ENCODE data around the gene TRIM31. TPM values are rescaled to one million over a fixed set of nuclear protein-coding genes. Genes with fewer than 3 reads are reported as not detected.
"Not testable (repeated sequence)": the region's sequence is repeated elsewhere in the genome, so short reads cannot be mapped to it uniquely, and the experiment has no call there.

The TRIM31 gene
- total RNA-seq, 4 donors from 2014 or later, result not detected

- TF ChIP-seq EP300 (IDR thresholded peaks at IDR 0.05) (no peak), CTCF (IDR thresholded peaks at IDR 0.05) (no peak), POLR2A (IDR thresholded peaks at IDR 0.05) (no peak), POLR2AphosphoS5 (IDR thresholded peaks at IDR 0.05) (no peak)
- Histone ChIP-seq H3K36me3 (no peaks in the 10 kb centered on the region), H3K9me3 (no peaks in the 10 kb centered on the region), H3K4me3 (no peak overlapping the region), H3K4me1 (no peaks in the 10 kb centered on the region), H3K27me3 (peaks cover 52% of the 10 kb centered on the region), H3K27ac (no peak overlapping the region)
- no peak for ATAC-seq
- WGBS, 2 donors (ENCODE audit: low coverage in 1 of 2), result no CpG with 5 or more reads among the region's 3 CpGs
These were observed 34.2 kb upstream of the TRIM31 start for GRCh38 chr6:30147096-30147495.

GRCh38 chr6:30145818-30146217 lies 32.9 kb upstream of the TRIM31 start:
- H3K4me1 ChIP-seq, result no peaks in the 10 kb centered on the region
- H3K27ac ChIP-seq, result no peak overlapping the region
- TF ChIP-seq CTCF (IDR thresholded peaks at IDR 0.05), result no peak
- no peak for TF ChIP-seq EP300 (IDR thresholded peaks at IDR 0.05)
- no peak for TF ChIP-seq POLR2AphosphoS5 (IDR thresholded peaks at IDR 0.05)
- no peak for TF ChIP-seq POLR2A (IDR thresholded peaks at IDR 0.05)
- ATAC-seq, result no peak
- H3K9me3 ChIP-seq, result no peaks in the 10 kb centered on the region
- WGBS, 2 donors (ENCODE audit: low coverage in 1 of 2), result 48% methylated on average over 2 of the region's 7 CpGs; no CpG with 5 or more reads in 1 of the 2 donors
- H3K36me3 ChIP-seq, result no peaks in the 10 kb centered on the region
- H3K27me3 ChIP-seq, result peaks cover 56% of the 10 kb centered on the region
- H3K4me3 ChIP-seq, result no peak overlapping the region

DNA sequence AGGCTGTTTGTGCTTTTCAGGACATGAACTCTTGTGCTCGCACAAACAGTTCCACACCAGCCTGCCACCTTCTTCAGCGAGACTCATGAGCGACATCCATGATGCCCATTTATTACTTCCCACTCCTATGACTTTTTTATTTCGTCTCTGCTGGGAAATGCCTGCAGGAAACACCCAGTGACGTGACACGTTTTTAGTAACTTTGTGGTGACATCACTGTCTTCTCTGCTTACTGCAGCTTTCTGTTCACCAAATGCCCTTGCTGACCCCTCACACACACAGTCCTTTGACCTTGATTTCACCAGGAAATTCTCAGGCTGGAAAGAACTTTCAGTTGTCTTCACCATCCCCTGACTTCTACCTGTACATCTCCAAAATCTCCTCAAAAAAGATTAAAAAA lies 31.9 kb upstream of the TRIM31 start:
- TF ChIP-seq POLR2AphosphoS5 (IDR thresholded peaks at IDR 0.05) (no peak), EP300 (IDR thresholded peaks at IDR 0.05) (no peak), POLR2A (IDR thresholded peaks at IDR 0.05) (no peak), CTCF (IDR thresholded peaks at IDR 0.05) (no peak)
- no peak overlapping the region for H3K4me3 ChIP-seq
- no peak for ATAC-seq
- no peaks in the 10 kb centered on the region for H3K9me3 ChIP-seq
- 62 to 67% methylated on average over 2 to 6 of the region's 6 CpGs for WGBS, 2 donors (ENCODE audit: low coverage in 1 of 2)
- H3K27ac ChIP-seq, result no peak overlapping the region
- H3K36me3 ChIP-seq, result no peaks in the 10 kb centered on the region
- peaks cover 64% of the 10 kb centered on the region for H3K27me3 ChIP-seq
- no peaks in the 10 kb centered on the region for H3K4me1 ChIP-seq

DNA sequence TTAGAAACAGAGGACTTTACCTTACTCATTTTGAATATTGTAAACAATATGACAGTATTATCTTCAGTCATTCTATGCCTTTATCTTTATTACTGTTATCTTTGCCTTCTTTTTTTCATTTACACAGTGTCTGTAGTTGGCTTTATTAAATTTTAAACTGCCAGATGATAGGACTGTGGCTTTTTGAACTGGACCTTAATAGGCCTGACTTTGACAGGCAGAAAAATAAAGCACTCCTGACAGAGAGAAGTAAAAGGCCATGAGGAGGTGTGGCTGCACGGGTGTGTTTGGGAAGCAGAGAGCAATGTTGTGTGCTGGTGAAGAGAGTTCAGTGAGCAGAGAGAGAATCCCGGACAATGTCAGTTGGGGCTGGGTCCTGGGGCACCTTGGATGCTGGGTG lies 30.9 kb upstream of the TRIM31 start:
- no peaks in the 10 kb centered on the region for H3K4me1 ChIP-seq
- no peaks in the 10 kb centered on the region for H3K9me3 ChIP-seq
- no peak for TF ChIP-seq POLR2A (IDR thresholded peaks at IDR 0.05)
- no peak for TF ChIP-seq POLR2AphosphoS5 (IDR thresholded peaks at IDR 0.05)
- no peak for TF ChIP-seq CTCF (IDR thresholded peaks at IDR 0.05)
- no peak for TF ChIP-seq EP300 (IDR thresholded peaks at IDR 0.05)
- no peak overlapping the region for H3K27ac ChIP-seq
- H3K36me3 ChIP-seq, result no peaks in the 10 kb centered on the region
- H3K27me3 ChIP-seq, result peaks cover 63% of the 10 kb centered on the region
- WGBS, 2 donors (ENCODE audit: low coverage in 1 of 2), result 53 to 55% methylated on average over 2 of the region's 2 CpGs
- no peak overlapping the region for H3K4me3 ChIP-seq
- ATAC-seq, result no peak

- peaks cover 52% of the 10 kb centered on the region for H3K27me3 ChIP-seq
- no peaks in the 10 kb centered on the region for H3K4me1 ChIP-seq
- no peak for ATAC-seq
- WGBS, 2 donors (ENCODE audit: low coverage in 1 of 2), result 31 to 58% methylated on average over 3 of the region's 3 CpGs
- no peaks in the 10 kb centered on the region for H3K9me3 ChIP-seq
- no peak overlapping the region for H3K4me3 ChIP-seq
- H3K27ac ChIP-seq, result no peak overlapping the region
- no peak for TF ChIP-seq CTCF (IDR thresholded peaks at IDR 0.05)
- no peak for TF ChIP-seq EP300 (IDR thresholded peaks at IDR 0.05)
- no peak for TF ChIP-seq POLR2AphosphoS5 (IDR thresholded peaks at IDR 0.05)
- TF ChIP-seq POLR2A (IDR thresholded peaks at IDR 0.05), result no peak
- H3K36me3 ChIP-seq, result no peaks in the 10 kb centered on the region
These were observed 29.8 kb upstream of the TRIM31 start for GRCh38 chr6:30142665-30143064.

- ATAC-seq, H3K4me3 ChIP-seq, H3K27ac ChIP-seq, H3K9me3 ChIP-seq, H3K4me1 ChIP-seq, H3K36me3 ChIP-seq: not testable (repeated sequence)
- H3K27me3 ChIP-seq, result peaks cover 46% of the 10 kb centered on the region
- 75 to 85% methylated on average over 4 to 8 of the region's 8 CpGs for WGBS, 2 donors (ENCODE audit: low coverage in 1 of 2)
These were observed 27.4 kb upstream of the TRIM31 start for GRCh38 chr6:30140240-30140639.

All from gastroesophageal sphincter (tissue), 4 donors.